ENCODE measurements around the gene IKZF1. TPM values are rescaled to one million over a fixed set of nuclear protein-coding genes. Genes with fewer than 3 reads are reported as not detected.

The IKZF1 gene
- total and polyA plus RNA-seq, 2 of the 4 experiments (the other 2 are of a cell fraction), result not detected

GRCh38 chr7:50317221-50317678 is 12.7 kb downstream of the IKZF1 start:
- Histone ChIP-seq H2AK5ac (ENCODE audit: low read depth, low read length) (no peak overlapping the region), H3K36me3 (ENCODE audit: control insufficient read depth, insufficient read depth, low read length) (no peaks in the 10 kb centered on the region), H3K27ac (ENCODE audit: insufficient read depth, low read length) (no peak overlapping the region), H2BK20ac (ENCODE audit: low read depth, low read length) (no peak overlapping the region), H2AFZ (replicated peaks; ENCODE audit: low read length, poor library complexity) (no peak overlapping the region), H3K14ac (replicated peaks; ENCODE audit: low read depth, low read length) (no peak overlapping the region), H4K91ac (ENCODE audit: insufficient read depth, low read depth, low read length) (no peak overlapping the region), H4K5ac (ENCODE audit: low read depth, low read length) (no peak overlapping the region), H4K20me1 (ENCODE audit: insufficient read depth, low read length) (no peaks in the 10 kb centered on the region), H2BK5ac (ENCODE audit: low read depth, low read length, poor library complexity, severe bottlenecking) (no peak overlapping the region), H3K56ac (ENCODE audit: extremely low read depth, insufficient read depth, low read length) (no peak overlapping the region), H3K4me2 (ENCODE audit: low read depth, low read length) (no peak overlapping the region), H3K79me1 (ENCODE audit: low read depth in 1 of 2, low read length in 2 of 2) (no peaks in the 10 kb centered on the region), H3K9me3 (ENCODE audit: control insufficient read depth, insufficient read depth, low read length) (no peaks in the 10 kb centered on the region), H2AK9ac (replicated peaks; ENCODE audit: low read depth, low read length, poor library complexity) (no peak overlapping the region), H3K18ac (ENCODE audit: low read depth, low read length) (no peak overlapping the region), H3K4ac (ENCODE audit: low read depth, low read length) (no peak overlapping the region), H3K9me1 (ENCODE audit: insufficient read depth, low read length) (no peaks in the 10 kb centered on the region), H3K4me3 (ENCODE audit: insufficient read depth, low read depth, low read length) (no peak overlapping the region), H3K4me1 (ENCODE audit: control insufficient read depth, insufficient read depth, low read length) (no peaks in the 10 kb centered on the region), H2BK15ac (ENCODE audit: low read depth, low read length) (no peak overlapping the region), H4K8ac (ENCODE audit: low read depth in 2 of 2, low read length in 2 of 2) (no peak overlapping the region), H3K23ac (ENCODE audit: low read depth, low read length) (no peak overlapping the region), H2BK120ac (ENCODE audit: low read depth, low read length) (no peak overlapping the region), H3K27me3 (ENCODE audit: control insufficient read depth, insufficient read depth, low read length) (peaks cover 4% of the 10 kb centered on the region), H3K9ac (ENCODE audit: low read depth, low read length) (no peak overlapping the region)
- in situ Hi-C loops (cut with MboI; ENCODE audit: low sequenced_read_pairs), result no loop called here
- CTCF ChIA-PET, result no interaction called here
- TF ChIP-seq RCOR1 (IDR thresholded peaks at IDR 0.05; ENCODE audit: insufficient replicate concordance, low read length) (no peak), MAFK (IDR thresholded peaks at IDR 0.05; ENCODE audit: low read depth, low read length) (no peak), FOS (IDR thresholded peaks at IDR 0.05; ENCODE audit: low read depth, low read length) (no peak), CHD1 (IDR thresholded peaks at IDR 0.05; ENCODE audit: low read depth, low read length) (no peak), POLR2A (IDR thresholded peaks at IDR 0.05; ENCODE audit: low read depth, low read length) (no peak), BHLHE40 (IDR thresholded peaks at IDR 0.05; ENCODE audit: low read depth, low read length) (no peak), SMC3 (IDR thresholded peaks at IDR 0.05; ENCODE audit: low read depth, low read length) (no peak), RAD21 (IDR thresholded peaks at IDR 0.05; ENCODE audit: low read length) (no peak), RFX5 (IDR thresholded peaks at IDR 0.05; ENCODE audit: low read depth, low read length) (no peak), USF2 (IDR thresholded peaks at IDR 0.05; ENCODE audit: low read depth, low read length) (no peak), NFE2L2 (IDR thresholded peaks at IDR 0.05; ENCODE audit: low read depth, low read length) (no peak), MAZ (IDR thresholded peaks at IDR 0.05; ENCODE audit: borderline replicate concordance, low read depth, low read length) (no peak), MXI1 (IDR thresholded peaks at IDR 0.05; ENCODE audit: borderline replicate concordance, low read depth, low read length) (no peak), CEBPB (IDR thresholded peaks at IDR 0.05; ENCODE audit: low read depth, low read length) (no peak)
- TF ChIP-seq, protein P1, sequence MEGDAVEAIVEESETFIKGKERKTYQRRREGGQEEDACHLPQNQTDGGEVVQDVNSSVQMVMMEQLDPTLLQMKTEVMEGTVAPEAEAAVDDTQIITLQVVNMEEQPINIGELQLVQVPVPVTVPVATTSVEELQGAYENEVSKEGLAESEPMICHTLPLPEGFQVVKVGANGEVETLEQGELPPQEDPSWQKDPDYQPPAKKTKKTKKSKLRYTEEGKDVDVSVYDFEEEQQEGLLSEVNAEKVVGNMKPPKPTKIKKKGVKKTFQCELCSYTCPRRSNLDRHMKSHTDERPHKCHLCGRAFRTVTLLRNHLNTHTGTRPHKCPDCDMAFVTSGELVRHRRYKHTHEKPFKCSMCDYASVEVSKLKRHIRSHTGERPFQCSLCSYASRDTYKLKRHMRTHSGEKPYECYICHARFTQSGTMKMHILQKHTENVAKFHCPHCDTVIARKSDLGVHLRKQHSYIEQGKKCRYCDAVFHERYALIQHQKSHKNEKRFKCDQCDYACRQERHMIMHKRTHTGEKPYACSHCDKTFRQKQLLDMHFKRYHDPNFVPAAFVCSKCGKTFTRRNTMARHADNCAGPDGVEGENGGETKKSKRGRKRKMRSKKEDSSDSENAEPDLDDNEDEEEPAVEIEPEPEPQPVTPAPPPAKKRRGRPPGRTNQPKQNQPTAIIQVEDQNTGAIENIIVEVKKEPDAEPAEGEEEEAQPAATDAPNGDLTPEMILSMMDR (conservative IDR thresholded peaks at IDR 0.05; ENCODE audit: low read depth, low read length), result no peak
- TF ChIP-seq, protein P2, sequence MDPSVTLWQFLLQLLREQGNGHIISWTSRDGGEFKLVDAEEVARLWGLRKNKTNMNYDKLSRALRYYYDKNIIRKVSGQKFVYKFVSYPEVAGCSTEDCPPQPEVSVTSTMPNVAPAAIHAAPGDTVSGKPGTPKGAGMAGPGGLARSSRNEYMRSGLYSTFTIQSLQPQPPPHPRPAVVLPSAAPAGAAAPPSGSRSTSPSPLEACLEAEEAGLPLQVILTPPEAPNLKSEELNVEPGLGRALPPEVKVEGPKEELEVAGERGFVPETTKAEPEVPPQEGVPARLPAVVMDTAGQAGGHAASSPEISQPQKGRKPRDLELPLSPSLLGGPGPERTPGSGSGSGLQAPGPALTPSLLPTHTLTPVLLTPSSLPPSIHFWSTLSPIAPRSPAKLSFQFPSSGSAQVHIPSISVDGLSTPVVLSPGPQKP (IDR thresholded peaks at IDR 0.05; ENCODE audit: borderline replicate concordance, low read depth, low read length), result no peak
- DNase-seq (no peak), ATAC-seq (ENCODE audit: low read depth) (no peak)
- intact Hi-C loops (cut with micrococcal nuclease), result no loop called here
- no TSS peak for BruUV-seq (replicated peaks)
- dilution Hi-C loops (cut with HindIII; ENCODE audit: low sequenced_read_pairs, unreplicated experiment), result no loop called here
- POLR2A ChIA-PET (ENCODE audit: unreplicated experiment), result no interaction called here
- WGBS, 2 experiments (ENCODE audit: extremely low coverage in 2 of 2, insufficient read length in 1 of 2), result no CpG with 5 or more reads among the region's 7 CpGs
